OCI-LY3 (cell line): Measurements from ENCODE around the gene SORBS1.

Source experiments
- EZH2phosphoT487 ChIP-seq: fragments of 200-600 bp; shearing (Covaris generic); IDR thresholded peaks from 2 replicates; pipeline ENCODE4 v1.6.1; 2018; ENCODE audit warnings: antibody characterized with exemption, mixed run types, low read depth
- TF ChIP-seq, protein P1 (sequence below): fragments of 200-600, 300-600 bp; sonication (generic); IDR thresholded peaks from 2 replicates; pipeline ENCODE4 v1.5.1; 2014; ENCODE audit warnings: antibody characterized with exemption, low read length, low read depth

DNA sequence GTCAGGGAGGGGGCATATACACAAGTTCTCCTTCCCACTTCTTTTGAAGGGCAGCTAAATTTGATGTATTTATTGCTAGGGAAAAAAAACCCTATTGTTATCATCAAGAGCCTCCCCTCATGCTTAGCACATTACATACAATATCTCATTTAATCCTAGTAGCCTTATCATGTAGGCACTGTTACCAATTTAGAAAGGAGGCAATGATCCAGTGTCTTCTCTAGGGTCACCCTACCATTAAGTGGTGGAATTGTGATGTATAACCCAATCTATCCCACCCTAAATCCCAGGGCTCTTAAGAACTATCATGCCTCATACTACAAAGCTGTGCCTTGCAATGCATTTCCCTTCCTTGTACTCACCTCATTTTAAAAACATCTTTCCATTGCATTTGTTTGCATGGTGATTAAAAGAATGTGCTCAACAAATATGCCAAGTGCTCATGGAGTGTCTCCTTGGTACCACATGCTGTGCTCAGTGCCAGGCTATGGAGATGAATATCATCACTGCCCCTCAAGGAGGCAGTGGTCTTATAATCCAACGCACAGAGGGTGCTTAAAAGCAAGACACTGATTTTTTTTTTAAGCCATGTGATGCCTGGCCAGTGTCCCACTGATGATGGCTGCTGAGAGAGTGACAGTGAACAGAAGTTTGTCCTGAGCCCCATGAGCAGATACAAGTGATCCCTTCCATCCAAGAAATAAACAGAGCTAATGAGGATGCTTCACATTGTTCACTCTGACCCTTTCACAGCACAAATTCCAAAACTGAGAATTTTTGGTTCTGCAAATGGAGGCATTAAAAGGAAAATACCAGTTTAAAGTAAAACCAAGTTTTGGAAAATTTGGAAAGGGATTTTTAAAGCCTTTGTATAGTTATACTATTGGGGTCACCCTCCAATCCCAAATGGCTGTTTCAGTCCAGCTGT, 98.2 kb downstream of the SORBS1 start:
- TF ChIP-seq, protein P1, sequence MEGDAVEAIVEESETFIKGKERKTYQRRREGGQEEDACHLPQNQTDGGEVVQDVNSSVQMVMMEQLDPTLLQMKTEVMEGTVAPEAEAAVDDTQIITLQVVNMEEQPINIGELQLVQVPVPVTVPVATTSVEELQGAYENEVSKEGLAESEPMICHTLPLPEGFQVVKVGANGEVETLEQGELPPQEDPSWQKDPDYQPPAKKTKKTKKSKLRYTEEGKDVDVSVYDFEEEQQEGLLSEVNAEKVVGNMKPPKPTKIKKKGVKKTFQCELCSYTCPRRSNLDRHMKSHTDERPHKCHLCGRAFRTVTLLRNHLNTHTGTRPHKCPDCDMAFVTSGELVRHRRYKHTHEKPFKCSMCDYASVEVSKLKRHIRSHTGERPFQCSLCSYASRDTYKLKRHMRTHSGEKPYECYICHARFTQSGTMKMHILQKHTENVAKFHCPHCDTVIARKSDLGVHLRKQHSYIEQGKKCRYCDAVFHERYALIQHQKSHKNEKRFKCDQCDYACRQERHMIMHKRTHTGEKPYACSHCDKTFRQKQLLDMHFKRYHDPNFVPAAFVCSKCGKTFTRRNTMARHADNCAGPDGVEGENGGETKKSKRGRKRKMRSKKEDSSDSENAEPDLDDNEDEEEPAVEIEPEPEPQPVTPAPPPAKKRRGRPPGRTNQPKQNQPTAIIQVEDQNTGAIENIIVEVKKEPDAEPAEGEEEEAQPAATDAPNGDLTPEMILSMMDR: no peak
- TF ChIP-seq EZH2phosphoT487: no peak
